K562 (cell line): ENCODE data around the gene PLIN5. TPM values are rescaled to one million over a fixed set of nuclear protein-coding genes. Genes with fewer than 3 reads are reported as not detected.

Source experiments
- BRCA1 ChIP-seq, 2 experiments: fragments of 450-650 bp in 1 of 2; sonication (generic) in 1 of 2; formaldehyde crosslinking in 1 of 2; IDR thresholded peaks; 2 replicates each; pipeline versions ENCODE4 v1.5.0 to v1.6.1; 2017 to 2020; ENCODE audit warnings: mild to moderate bottlenecking in 1 of 2, missing genetic modification reagents in 1 of 2
- NR2C2 ChIP-seq, 2 experiments: fragments of 200-800 bp in 1 of 2; sonication (Bioruptor generic) in 1 of 2; sonication (generic) in 1 of 2; formaldehyde crosslinking in 1 of 2; IDR thresholded peaks; 2 replicates each; pipeline versions ENCODE4 v1.6.1 to v1.8.0; 2016 to 2022; ENCODE audit warnings: mild to moderate bottlenecking in 1 of 2, missing compliant biosample characterization in 1 of 2, missing genetic modification characterization in 1 of 2, missing genetic modification reagents in 1 of 2
- RAD21 ChIP-seq, 2 experiments: fragments of 250-450 bp in 1 of 2; fragments of 450-650 bp in 1 of 2; sonication (Bioruptor Pico) in 1 of 2; formaldehyde crosslinking in 1 of 2; IDR thresholded peaks in 1 of 2; conservative IDR thresholded peaks in 1 of 2; 2 replicates each; pipeline versions ENCODE4 v1.4.0 to v1.8.0; 2020 to 2022; ENCODE audit warnings: mild to moderate bottlenecking in 2 of 2, moderate library complexity in 1 of 2
- RBM14 ChIP-seq: fragments of 200-400 bp; formaldehyde crosslinking; IDR thresholded peaks from 2 replicates; pipeline ENCODE4 v1.6.1; 2018; ENCODE audit warnings: low read depth, mild to moderate bottlenecking, low read length, moderate library complexity, borderline replicate concordance; ENCODE audit not compliant: insufficient read depth
- RBM22 ChIP-seq: fragments of 200-400 bp; formaldehyde crosslinking; IDR thresholded peaks from 2 replicates; pipeline ENCODE4 v1.6.1; 2018; ENCODE audit warnings: low read length, low read depth; ENCODE audit not compliant: poor library complexity, severe bottlenecking
- ZFPM2 ChIP-seq: fragments of 250-450 bp; sonication (Bioruptor Pico); IDR thresholded peaks from 2 replicates; pipeline ENCODE4 v1.5.1; 2022; ENCODE audit warnings: mild to moderate bottlenecking
- ZFX ChIP-seq: sonication (generic); formaldehyde crosslinking; IDR thresholded peaks from 2 replicates; pipeline ENCODE4 v1.8.0; 2022; ENCODE audit warnings: mild to moderate bottlenecking, missing genetic modification reagents, moderate library complexity
- polyA plus RNA-seq, 8 experiments: library from polyadenylated mRNA; depleted of rRNA in 4 of 8; stranded (reverse) in 5 of 8; unstranded in 3 of 8; fragments of >200 nt; fragmentation: Nextera tagmentation in 2 of 8; fragmentation: Illumina TruSeq in 1 of 8; extraction: Ambion mirVana in 2 of 8; extraction: Trizol in 1 of 8; gene quantifications; 2 replicates each; pipeline versions ENCODE4 v1.2.1 to v1.2.3, GENCODE V29; 2011 to 2014; ENCODE audit warnings: inconsistent platforms in 1 of 8, missing spikeins in 1 of 8
- total RNA-seq, 7 experiments: library from RNA; depleted of rRNA in 6 of 7; stranded (reverse); fragments of >200 nt in 6 of 7; fragmentation: Illumina TruSeq in 2 of 7; extraction: Trizol in 2 of 7; gene quantifications; 2 replicates each; pipeline versions ENCODE4 v1.2.1 to v1.2.3, GENCODE V29; 2011 to 2021; ENCODE audit warnings: low replicate concordance in 1 of 7
- TF ChIP-seq, protein P1 (sequence below), 2 experiments: IDR thresholded peaks in 1 of 2; conservative IDR thresholded peaks in 1 of 2; 2 replicates each; pipeline ENCODE4 v1.6.1; 2016; ENCODE audit warnings: low read depth in 2 of 2, mild to moderate bottlenecking in 1 of 2, missing compliant biosample characterization in 1 of 2, missing genetic modification characterization in 1 of 2, moderate library complexity in 1 of 2
- TF ChIP-seq, protein P2 (sequence below): sonication (generic); formaldehyde crosslinking; IDR thresholded peaks from 2 replicates; pipeline ENCODE4 v1.8.0; 2022; ENCODE audit warnings: missing genetic modification reagents, mild to moderate bottlenecking, moderate library complexity, borderline replicate concordance
- TF ChIP-seq, protein P3 (sequence below): fragments of 450-650 bp; conservative IDR thresholded peaks from 2 replicates; pipeline ENCODE4 v1.6.1; 2016; ENCODE audit warnings: missing genetic modification characterization, low read depth, mild to moderate bottlenecking, control low read depth, missing compliant biosample characterization
- TF ChIP-seq, protein P4 (sequence below): fragments of 450-650 bp; IDR thresholded peaks from 2 replicates; pipeline ENCODE4 v1.6.1; 2018; ENCODE audit not compliant: partially characterized antibody
- TF ChIP-seq, protein P5 (sequence below): conservative IDR thresholded peaks from 2 replicates; pipeline ENCODE4 v1.6.1; 2011; ENCODE audit warnings: low read depth, mild to moderate bottlenecking, low read length; ENCODE audit not compliant: control insufficient read depth

Gene PLIN5
- total and polyA plus RNA-seq, 9 of the 15 experiments (the other 6 are each of a cell fraction or from before 2014, with no cell fraction given), result 0.04 to 1.3 (median 0.50) TPM

DNA sequence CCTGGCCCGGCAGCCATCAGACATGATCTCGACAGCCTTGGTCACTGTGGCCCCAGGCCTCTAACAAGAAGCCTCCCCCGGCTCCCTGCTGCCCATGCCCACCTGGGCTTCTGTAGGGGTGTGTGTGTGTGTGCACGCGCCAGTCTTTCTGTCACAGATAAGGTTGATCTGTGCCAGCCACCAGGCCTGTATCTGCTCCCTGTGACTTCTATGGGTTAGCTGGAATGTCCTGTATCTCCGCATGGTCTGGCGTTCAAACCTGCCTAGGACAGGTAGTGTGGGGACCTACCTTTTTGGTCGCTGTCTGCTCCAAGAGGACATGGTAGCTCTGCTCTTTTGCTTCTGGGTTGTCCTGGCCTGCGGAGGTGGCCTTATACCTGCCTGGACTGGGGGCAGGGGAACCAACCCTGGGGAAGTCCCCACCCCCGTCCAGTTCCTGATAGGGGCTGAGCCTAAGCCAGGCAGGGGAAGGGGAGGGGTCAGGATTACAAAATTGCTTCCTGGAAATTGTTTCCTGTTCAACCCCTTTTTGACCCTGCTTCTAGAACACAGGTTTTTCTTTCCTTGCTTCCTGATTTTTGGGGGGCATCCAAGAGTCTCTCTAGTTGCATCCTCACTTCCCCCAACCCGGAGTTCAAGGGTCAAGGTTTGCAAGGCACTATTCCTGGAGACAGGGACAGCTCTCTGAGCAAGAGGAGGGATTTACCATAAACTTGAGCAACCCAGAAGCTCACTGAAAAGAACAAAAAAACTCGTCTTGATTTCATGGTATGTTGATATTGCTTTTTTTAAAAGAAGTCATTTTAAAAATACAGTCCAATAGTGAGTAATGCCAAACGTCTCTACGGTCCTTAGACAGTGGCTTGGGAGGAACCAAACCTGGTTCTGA is 4.9 kb upstream of the PLIN5 start, which contains the start of gene LRG1 (continued):
- TF ChIP-seq BRCA1 (IDR thresholded peaks at IDR 0.05), result no peak
- TF ChIP-seq BRCA1 (CRISPR knock-in tag; IDR thresholded peaks at IDR 0.05), result no peak
- TF ChIP-seq RBM14, result no peak
- TF ChIP-seq, protein P1, sequence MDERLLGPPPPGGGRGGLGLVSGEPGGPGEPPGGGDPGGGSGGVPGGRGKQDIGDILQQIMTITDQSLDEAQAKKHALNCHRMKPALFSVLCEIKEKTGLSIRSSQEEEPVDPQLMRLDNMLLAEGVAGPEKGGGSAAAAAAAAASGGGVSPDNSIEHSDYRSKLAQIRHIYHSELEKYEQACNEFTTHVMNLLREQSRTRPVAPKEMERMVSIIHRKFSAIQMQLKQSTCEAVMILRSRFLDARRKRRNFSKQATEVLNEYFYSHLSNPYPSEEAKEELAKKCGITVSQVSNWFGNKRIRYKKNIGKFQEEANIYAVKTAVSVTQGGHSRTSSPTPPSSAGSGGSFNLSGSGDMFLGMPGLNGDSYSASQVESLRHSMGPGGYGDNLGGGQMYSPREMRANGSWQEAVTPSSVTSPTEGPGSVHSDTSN (CRISPR knock-in tag; IDR thresholded peaks at IDR 0.05; ENCODE audit: low read depth), result no peak
- TF ChIP-seq, protein P1 (tag; conservative IDR thresholded peaks at IDR 0.05; ENCODE audit: low read depth), result no peak
- no peak for TF ChIP-seq NR2C2 (CRISPR knock-in tag; IDR thresholded peaks at IDR 0.05)
- peak; percentile 98 for TF ChIP-seq NR2C2 (tag; IDR thresholded peaks at IDR 0.05)
- TF ChIP-seq, protein P2, sequence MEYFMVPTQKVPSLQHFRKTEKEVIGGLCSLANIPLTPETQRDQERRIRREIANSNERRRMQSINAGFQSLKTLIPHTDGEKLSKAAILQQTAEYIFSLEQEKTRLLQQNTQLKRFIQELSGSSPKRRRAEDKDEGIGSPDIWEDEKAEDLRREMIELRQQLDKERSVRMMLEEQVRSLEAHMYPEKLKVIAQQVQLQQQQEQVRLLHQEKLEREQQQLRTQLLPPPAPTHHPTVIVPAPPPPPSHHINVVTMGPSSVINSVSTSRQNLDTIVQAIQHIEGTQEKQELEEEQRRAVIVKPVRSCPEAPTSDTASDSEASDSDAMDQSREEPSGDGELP, result peak; percentile 38; the same call in 1 of the 2 replicates
- TF ChIP-seq ZFPM2 (CRISPR knock-in tag), result no peak
- TF ChIP-seq RAD21 (CRISPR knock-in tag; conservative IDR thresholded peaks at IDR 0.05 in 1 of 2, IDR thresholded peaks at IDR 0.05 in 1 of 2), result no peak
- TF ChIP-seq, protein P3, sequence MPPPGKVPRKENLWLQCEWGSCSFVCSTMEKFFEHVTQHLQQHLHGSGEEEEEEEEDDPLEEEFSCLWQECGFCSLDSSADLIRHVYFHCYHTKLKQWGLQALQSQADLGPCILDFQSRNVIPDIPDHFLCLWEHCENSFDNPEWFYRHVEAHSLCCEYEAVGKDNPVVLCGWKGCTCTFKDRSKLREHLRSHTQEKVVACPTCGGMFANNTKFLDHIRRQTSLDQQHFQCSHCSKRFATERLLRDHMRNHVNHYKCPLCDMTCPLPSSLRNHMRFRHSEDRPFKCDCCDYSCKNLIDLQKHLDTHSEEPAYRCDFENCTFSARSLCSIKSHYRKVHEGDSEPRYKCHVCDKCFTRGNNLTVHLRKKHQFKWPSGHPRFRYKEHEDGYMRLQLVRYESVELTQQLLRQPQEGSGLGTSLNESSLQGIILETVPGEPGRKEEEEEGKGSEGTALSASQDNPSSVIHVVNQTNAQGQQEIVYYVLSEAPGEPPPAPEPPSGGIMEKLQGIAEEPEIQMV (tag), result 0 out of 2 replicates have a peak, but pooled peaks have one; percentile 23
- TF ChIP-seq ZFX (CRISPR knock-in tag), result peak; percentile 64
- TF ChIP-seq, protein P4, sequence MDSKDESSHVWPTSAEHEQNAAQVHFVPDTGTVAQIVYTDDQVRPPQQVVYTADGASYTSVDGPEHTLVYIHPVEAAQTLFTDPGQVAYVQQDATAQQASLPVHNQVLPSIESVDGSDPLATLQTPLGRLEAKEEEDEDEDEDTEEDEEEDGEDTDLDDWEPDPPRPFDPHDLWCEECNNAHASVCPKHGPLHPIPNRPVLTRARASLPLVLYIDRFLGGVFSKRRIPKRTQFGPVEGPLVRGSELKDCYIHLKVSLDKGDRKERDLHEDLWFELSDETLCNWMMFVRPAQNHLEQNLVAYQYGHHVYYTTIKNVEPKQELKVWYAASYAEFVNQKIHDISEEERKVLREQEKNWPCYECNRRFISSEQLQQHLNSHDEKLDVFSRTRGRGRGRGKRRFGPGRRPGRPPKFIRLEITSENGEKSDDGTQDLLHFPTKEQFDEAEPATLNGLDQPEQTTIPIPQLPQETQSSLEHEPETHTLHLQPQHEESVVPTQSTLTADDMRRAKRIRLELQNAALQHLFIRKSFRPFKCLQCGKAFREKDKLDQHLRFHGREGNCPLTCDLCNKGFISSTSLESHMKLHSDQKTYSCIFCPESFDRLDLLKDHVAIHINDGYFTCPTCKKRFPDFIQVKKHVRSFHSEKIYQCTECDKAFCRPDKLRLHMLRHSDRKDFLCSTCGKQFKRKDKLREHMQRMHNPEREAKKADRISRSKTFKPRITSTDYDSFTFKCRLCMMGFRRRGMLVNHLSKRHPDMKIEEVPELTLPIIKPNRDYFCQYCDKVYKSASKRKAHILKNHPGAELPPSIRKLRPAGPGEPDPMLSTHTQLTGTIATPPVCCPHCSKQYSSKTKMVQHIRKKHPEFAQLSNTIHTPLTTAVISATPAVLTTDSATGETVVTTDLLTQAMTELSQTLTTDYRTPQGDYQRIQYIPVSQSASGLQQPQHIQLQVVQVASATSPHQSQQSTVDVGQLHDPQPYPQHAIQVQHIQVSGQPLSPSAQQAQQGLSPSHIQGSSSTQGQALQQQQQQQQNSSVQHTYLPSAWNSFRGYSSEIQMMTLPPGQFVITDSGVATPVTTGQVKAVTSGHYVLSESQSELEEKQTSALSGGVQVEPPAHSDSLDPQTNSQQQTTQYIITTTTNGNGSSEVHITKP, result no peak
- TF ChIP-seq, protein P5, sequence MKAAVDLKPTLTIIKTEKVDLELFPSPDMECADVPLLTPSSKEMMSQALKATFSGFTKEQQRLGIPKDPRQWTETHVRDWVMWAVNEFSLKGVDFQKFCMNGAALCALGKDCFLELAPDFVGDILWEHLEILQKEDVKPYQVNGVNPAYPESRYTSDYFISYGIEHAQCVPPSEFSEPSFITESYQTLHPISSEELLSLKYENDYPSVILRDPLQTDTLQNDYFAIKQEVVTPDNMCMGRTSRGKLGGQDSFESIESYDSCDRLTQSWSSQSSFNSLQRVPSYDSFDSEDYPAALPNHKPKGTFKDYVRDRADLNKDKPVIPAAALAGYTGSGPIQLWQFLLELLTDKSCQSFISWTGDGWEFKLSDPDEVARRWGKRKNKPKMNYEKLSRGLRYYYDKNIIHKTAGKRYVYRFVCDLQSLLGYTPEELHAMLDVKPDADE, result no peak
- TF ChIP-seq RBM22, result no peak
